Measurements from ENCODE around the gene KIF3C.

Gene KIF3C

GRCh38 chr2:26018184-26019055, 36.1 kb upstream of the KIF3C start (continued):
- TF ChIP-seq ZNF629 (tag by site-specific recombination; IDR thresholded peaks at IDR 0.05), result peak; percentile 57
- peak; percentile 92 for TF ChIP-seq SCRT2 (tag by site-specific recombination; IDR thresholded peaks at IDR 0.05)
- no peak for TF ChIP-seq KLF16 (tag by site-specific recombination; IDR thresholded peaks at IDR 0.05)
- TF ChIP-seq PRDM1 (tag by site-specific recombination; IDR thresholded peaks at IDR 0.05), result peak; percentile 38; the same call in 1 of the 2 replicates
- TF ChIP-seq, protein P1, sequence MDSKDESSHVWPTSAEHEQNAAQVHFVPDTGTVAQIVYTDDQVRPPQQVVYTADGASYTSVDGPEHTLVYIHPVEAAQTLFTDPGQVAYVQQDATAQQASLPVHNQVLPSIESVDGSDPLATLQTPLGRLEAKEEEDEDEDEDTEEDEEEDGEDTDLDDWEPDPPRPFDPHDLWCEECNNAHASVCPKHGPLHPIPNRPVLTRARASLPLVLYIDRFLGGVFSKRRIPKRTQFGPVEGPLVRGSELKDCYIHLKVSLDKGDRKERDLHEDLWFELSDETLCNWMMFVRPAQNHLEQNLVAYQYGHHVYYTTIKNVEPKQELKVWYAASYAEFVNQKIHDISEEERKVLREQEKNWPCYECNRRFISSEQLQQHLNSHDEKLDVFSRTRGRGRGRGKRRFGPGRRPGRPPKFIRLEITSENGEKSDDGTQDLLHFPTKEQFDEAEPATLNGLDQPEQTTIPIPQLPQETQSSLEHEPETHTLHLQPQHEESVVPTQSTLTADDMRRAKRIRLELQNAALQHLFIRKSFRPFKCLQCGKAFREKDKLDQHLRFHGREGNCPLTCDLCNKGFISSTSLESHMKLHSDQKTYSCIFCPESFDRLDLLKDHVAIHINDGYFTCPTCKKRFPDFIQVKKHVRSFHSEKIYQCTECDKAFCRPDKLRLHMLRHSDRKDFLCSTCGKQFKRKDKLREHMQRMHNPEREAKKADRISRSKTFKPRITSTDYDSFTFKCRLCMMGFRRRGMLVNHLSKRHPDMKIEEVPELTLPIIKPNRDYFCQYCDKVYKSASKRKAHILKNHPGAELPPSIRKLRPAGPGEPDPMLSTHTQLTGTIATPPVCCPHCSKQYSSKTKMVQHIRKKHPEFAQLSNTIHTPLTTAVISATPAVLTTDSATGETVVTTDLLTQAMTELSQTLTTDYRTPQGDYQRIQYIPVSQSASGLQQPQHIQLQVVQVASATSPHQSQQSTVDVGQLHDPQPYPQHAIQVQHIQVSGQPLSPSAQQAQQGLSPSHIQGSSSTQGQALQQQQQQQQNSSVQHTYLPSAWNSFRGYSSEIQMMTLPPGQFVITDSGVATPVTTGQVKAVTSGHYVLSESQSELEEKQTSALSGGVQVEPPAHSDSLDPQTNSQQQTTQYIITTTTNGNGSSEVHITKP (tag by site-specific recombination; IDR thresholded peaks at IDR 0.05), result peak; percentile 86
- TF ChIP-seq SALL2 (tag by site-specific recombination; IDR thresholded peaks at IDR 0.05; ENCODE audit: borderline replicate concordance), result no peak
- 0 out of 2 replicates have a peak, but pooled peaks have one; percentile 28 for TF ChIP-seq ZEB2 (tag by site-specific recombination; IDR thresholded peaks at IDR 0.05)
- 0 out of 2 replicates have a peak, but pooled peaks have one; percentile 13 for TF ChIP-seq ZNF394 (tag by site-specific recombination; IDR thresholded peaks at IDR 0.05; ENCODE audit: borderline replicate concordance)
- 0 out of 2 replicates have a peak, but pooled peaks have one; percentile 42 for TF ChIP-seq GLIS2 (tag by site-specific recombination; IDR thresholded peaks at IDR 0.05)
- TF ChIP-seq TCF7L2 (IDR thresholded peaks at IDR 0.05; ENCODE audit: borderline replicate concordance, low read depth, low read length), result no peak
- TF ChIP-seq, protein P2, sequence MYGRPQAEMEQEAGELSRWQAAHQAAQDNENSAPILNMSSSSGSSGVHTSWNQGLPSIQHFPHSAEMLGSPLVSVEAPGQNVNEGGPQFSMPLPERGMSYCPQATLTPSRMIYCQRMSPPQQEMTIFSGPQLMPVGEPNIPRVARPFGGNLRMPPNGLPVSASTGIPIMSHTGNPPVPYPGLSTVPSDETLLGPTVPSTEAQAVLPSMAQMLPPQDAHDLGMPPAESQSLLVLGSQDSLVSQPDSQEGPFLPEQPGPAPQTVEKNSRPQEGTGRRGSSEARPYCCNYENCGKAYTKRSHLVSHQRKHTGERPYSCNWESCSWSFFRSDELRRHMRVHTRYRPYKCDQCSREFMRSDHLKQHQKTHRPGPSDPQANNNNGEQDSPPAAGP (tag by site-specific recombination; IDR thresholded peaks at IDR 0.05), result peak; percentile 57; the same call in 1 of the 2 replicates
- TF ChIP-seq REPIN1 (tag by site-specific recombination; IDR thresholded peaks at IDR 0.05; ENCODE audit: low read depth), result no peak
- peak; percentile 46; the same call in 1 of the 2 replicates for TF ChIP-seq SP7 (tag by site-specific recombination; IDR thresholded peaks at IDR 0.05)
- TF ChIP-seq MEIS1 (CRISPR knock-in tag; IDR thresholded peaks at IDR 0.05; ENCODE audit: borderline replicate concordance), result no peak
- TF ChIP-seq ZNF623 (tag by site-specific recombination; IDR thresholded peaks at IDR 0.05), result no peak
- TF ChIP-seq BCL11B (tag by site-specific recombination; IDR thresholded peaks at IDR 0.05; ENCODE audit: low read depth), result no peak
- TF ChIP-seq ZNF449 (tag by site-specific recombination; IDR thresholded peaks at IDR 0.05), result peak; percentile 17; the same call in 1 of the 2 replicates
- peak; percentile 38; the same call in 1 of the 2 replicates for TF ChIP-seq KLF1 (tag by site-specific recombination; IDR thresholded peaks at IDR 0.05)
- TF ChIP-seq, protein P3, sequence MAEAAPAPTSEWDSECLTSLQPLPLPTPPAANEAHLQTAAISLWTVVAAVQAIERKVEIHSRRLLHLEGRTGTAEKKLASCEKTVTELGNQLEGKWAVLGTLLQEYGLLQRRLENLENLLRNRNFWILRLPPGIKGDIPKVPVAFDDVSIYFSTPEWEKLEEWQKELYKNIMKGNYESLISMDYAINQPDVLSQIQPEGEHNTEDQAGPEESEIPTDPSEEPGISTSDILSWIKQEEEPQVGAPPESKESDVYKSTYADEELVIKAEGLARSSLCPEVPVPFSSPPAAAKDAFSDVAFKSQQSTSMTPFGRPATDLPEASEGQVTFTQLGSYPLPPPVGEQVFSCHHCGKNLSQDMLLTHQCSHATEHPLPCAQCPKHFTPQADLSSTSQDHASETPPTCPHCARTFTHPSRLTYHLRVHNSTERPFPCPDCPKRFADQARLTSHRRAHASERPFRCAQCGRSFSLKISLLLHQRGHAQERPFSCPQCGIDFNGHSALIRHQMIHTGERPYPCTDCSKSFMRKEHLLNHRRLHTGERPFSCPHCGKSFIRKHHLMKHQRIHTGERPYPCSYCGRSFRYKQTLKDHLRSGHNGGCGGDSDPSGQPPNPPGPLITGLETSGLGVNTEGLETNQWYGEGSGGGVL (tag by site-specific recombination; IDR thresholded peaks at IDR 0.05), result no peak
- no peak for TF ChIP-seq ZNF692 (tag by site-specific recombination; IDR thresholded peaks at IDR 0.05)
- TF ChIP-seq, protein P4, sequence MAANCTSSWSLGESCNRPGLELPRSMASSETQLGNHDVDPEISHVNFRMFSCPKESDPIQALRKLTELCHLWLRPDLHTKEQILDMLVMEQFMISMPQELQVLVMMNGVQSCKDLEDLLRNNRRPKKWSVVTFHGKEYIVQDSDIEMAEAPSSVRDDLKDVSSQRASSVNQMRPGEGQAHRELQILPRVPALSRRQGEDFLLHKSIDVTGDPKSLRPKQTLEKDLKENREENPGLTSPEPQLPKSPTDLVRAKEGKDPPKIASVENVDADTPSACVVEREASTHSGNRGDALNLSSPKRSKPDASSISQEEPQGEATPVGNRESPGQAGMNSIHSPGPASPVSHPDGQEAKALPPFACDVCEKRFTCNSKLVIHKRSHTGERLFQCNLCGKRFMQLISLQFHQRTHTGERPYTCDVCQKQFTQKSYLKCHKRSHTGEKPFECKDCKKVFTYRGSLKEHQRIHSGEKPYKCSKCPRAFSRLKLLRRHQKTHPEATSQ (tag by site-specific recombination; IDR thresholded peaks at IDR 0.05), result no peak
- TF ChIP-seq ZNF341 (tag by site-specific recombination; IDR thresholded peaks at IDR 0.05; ENCODE audit: low read depth), result no peak

All from HEK293 (cell line).